ENCODE measurements around the gene FOXA2. TPM values are rescaled to one million over a fixed set of nuclear protein-coding genes. Genes with fewer than 3 reads are reported as not detected.

FOXA2 gene
- polyA plus RNA-seq (ENCODE audit: low read depth in 6 of 6) = not detected

- H3K36me3 Mint-ChIP-seq = peaks cover 4 to 7% of the 10 kb centered on the region in 2 donors
- H3K27ac Mint-ChIP-seq = peak within 1 kb of the TSS in 1 of 6 donors; percentile 73
- no peak for DNase-seq
- no peak for ATAC-seq (ENCODE audit: low read depth in 2 of 2)
- H3K4me3 Mint-ChIP-seq = peak within 1 kb of the TSS in 5 of 8 donors; percentile 24 to 80 (median 55)
- H3K9me3 Mint-ChIP-seq = peaks cover 0 to 8% (median 1%) of the 10 kb centered on the region in 7 donors
- H3K27me3 Mint-ChIP-seq = peaks cover 46 to 81% (median 61%) of the 10 kb centered on the region in 3 donors
- peaks cover 3 to 13% (median 10%) of the 10 kb centered on the region in 3 donors for H3K4me1 Mint-ChIP-seq
These were observed at the start of gene FOXA2 for GRCh38 chr20:22584522-22584921. Gene FOXA2, minus strand, starts transcription at chr20:22584572. Its CDS starts 294 bp downstream, at chr20:22584278.

GRCh38 chr20:22630701-22631100 is 46.3 kb upstream of the FOXA2 start:
- H3K4me3 Mint-ChIP-seq = no peak overlapping the region
- ATAC-seq (ENCODE audit: low read depth in 2 of 2) = no peak
- no peaks in the 10 kb centered on the region for H3K36me3 Mint-ChIP-seq

GRCh38 chr20:22629927-22630326 is 45.6 kb upstream of the FOXA2 start:
- H3K27me3 Mint-ChIP-seq = peaks cover 0 to 16% (median 10%) of the 10 kb centered on the region in 3 donors
- H3K27ac Mint-ChIP-seq = no peak overlapping the region
- H3K4me1 Mint-ChIP-seq = no peaks in the 10 kb centered on the region
- H3K4me3 Mint-ChIP-seq = no peak overlapping the region
- no peaks in the 10 kb centered on the region for H3K36me3 Mint-ChIP-seq
- H3K9me3 Mint-ChIP-seq = peaks cover 0 to 1% (median 0%) of the 10 kb centered on the region in 7 donors
- DNase-seq (no peak), ATAC-seq (ENCODE audit: low read depth in 2 of 2) (no peak)

More at GRCh38 chr20:22630701-22631100, 46.3 kb upstream of the FOXA2 start:
- DNase-seq = no peak
- no peaks in the 10 kb centered on the region for H3K4me1 Mint-ChIP-seq
- H3K27ac Mint-ChIP-seq = no peak overlapping the region
- H3K27me3 Mint-ChIP-seq = peaks cover 0 to 16% (median 10%) of the 10 kb centered on the region in 3 donors
- H3K9me3 Mint-ChIP-seq = no peaks in the 10 kb centered on the region

GRCh38 chr20:22629447-22629846 is 45.1 kb upstream of the FOXA2 start:
- H3K27ac Mint-ChIP-seq = no peak overlapping the region
- ATAC-seq (ENCODE audit: low read depth in 2 of 2) (no peak), DNase-seq (no peak)
- H3K9me3 Mint-ChIP-seq = peaks cover 0 to 1% (median 0%) of the 10 kb centered on the region in 7 donors
- H3K4me3 Mint-ChIP-seq = no peak overlapping the region
- H3K36me3 Mint-ChIP-seq = no peaks in the 10 kb centered on the region
- H3K27me3 Mint-ChIP-seq = peaks cover 0 to 19% (median 10%) of the 10 kb centered on the region in 3 donors
- H3K4me1 Mint-ChIP-seq = no peaks in the 10 kb centered on the region

- Mint-ChIP-seq H3K4me1 (no peaks in the 10 kb centered on the region), H3K27me3 (peaks cover 0 to 12% (median 5%) of the 10 kb centered on the region in 3 donors), H3K36me3 (no peaks in the 10 kb centered on the region), H3K4me3 (no peak overlapping the region), H3K27ac (no peak overlapping the region), H3K9me3 (peaks cover 0 to 1% (median 0%) of the 10 kb centered on the region in 7 donors)
- no peak for DNase-seq
- no peak for ATAC-seq (ENCODE audit: low read depth in 2 of 2)
These were observed 42.1 kb upstream of the FOXA2 start for GRCh38 chr20:22626496-22626895.

GRCh38 chr20:22623211-22623610 is 38.8 kb upstream of the FOXA2 start:
- Mint-ChIP-seq H3K36me3 (no peaks in the 10 kb centered on the region), H3K4me3 (no peak overlapping the region), H3K9me3 (peaks cover 0 to 1% (median 0%) of the 10 kb centered on the region in 7 donors), H3K27me3 (peaks cover 6 to 14% (median 11%) of the 10 kb centered on the region in 3 donors), H3K27ac (peak overlapping the region in 1 of 6 donors; percentile 7), H3K4me1 (no peaks in the 10 kb centered on the region)
- DNase-seq (no peak), ATAC-seq (ENCODE audit: low read depth in 2 of 2) (no peak)

- H3K4me1 Mint-ChIP-seq = no peaks in the 10 kb centered on the region
- H3K27ac Mint-ChIP-seq = no peak overlapping the region
- no peak overlapping the region for H3K4me3 Mint-ChIP-seq
- no peaks in the 10 kb centered on the region for H3K36me3 Mint-ChIP-seq
- H3K9me3 Mint-ChIP-seq = peaks cover 0 to 2% (median 0%) of the 10 kb centered on the region in 7 donors
- no peak for DNase-seq
- ATAC-seq (ENCODE audit: low read depth in 2 of 2) = no peak
- H3K27me3 Mint-ChIP-seq = peaks cover 17 to 30% (median 23%) of the 10 kb centered on the region in 3 donors
These were observed 36.0 kb upstream of the FOXA2 start for GRCh38 chr20:22620342-22620741.

- no peaks in the 10 kb centered on the region for H3K4me1 Mint-ChIP-seq
- H3K4me3 Mint-ChIP-seq = no peak overlapping the region
- H3K9me3 Mint-ChIP-seq = peaks cover 0 to 3% (median 0%) of the 10 kb centered on the region in 7 donors
- no peaks in the 10 kb centered on the region for H3K36me3 Mint-ChIP-seq
- DNase-seq (no peak), ATAC-seq (ENCODE audit: low read depth in 2 of 2) (no peak)
- H3K27me3 Mint-ChIP-seq = peaks cover 17 to 31% (median 23%) of the 10 kb centered on the region in 3 donors
- H3K27ac Mint-ChIP-seq = no peak overlapping the region
These were observed 35.4 kb upstream of the FOXA2 start for GRCh38 chr20:22619806-22620205.

- ATAC-seq (ENCODE audit: low read depth in 2 of 2) (no peak), DNase-seq (no peak)
- peaks cover 0 to 3% (median 0%) of the 10 kb centered on the region in 7 donors for H3K9me3 Mint-ChIP-seq
- H3K27me3 Mint-ChIP-seq = peaks cover 22 to 36% (median 23%) of the 10 kb centered on the region in 3 donors
- H3K36me3 Mint-ChIP-seq = no peaks in the 10 kb centered on the region
- no peak overlapping the region for H3K27ac Mint-ChIP-seq
- no peaks in the 10 kb centered on the region for H3K4me1 Mint-ChIP-seq
- no peak overlapping the region for H3K4me3 Mint-ChIP-seq
These were observed 34.9 kb upstream of the FOXA2 start for GRCh38 chr20:22619272-22619671.

GRCh38 chr20:22617160-22617559 is 32.8 kb upstream of the FOXA2 start:
- DNase-seq (no peak), ATAC-seq (ENCODE audit: low read depth in 2 of 2) (no peak)
- Mint-ChIP-seq H3K4me1 (no peaks in the 10 kb centered on the region), H3K4me3 (no peak overlapping the region), H3K27ac (no peak overlapping the region), H3K27me3 (peaks cover 31 to 52% (median 40%) of the 10 kb centered on the region in 3 donors), H3K36me3 (no peaks in the 10 kb centered on the region), H3K9me3 (peaks cover 0 to 4% (median 0%) of the 10 kb centered on the region in 7 donors)

GRCh38 chr20:22616551-22616950 is 32.2 kb upstream of the FOXA2 start:
- ATAC-seq (ENCODE audit: low read depth in 2 of 2) = no peak
- Mint-ChIP-seq H3K27ac (no peak overlapping the region), H3K9me3 (peaks cover 0 to 4% (median 0%) of the 10 kb centered on the region in 7 donors), H3K36me3 (no peaks in the 10 kb centered on the region), H3K27me3 (peaks cover 31 to 52% (median 40%) of the 10 kb centered on the region in 3 donors), H3K4me1 (no peaks in the 10 kb centered on the region), H3K4me3 (no peak overlapping the region)
- no peak for DNase-seq

GRCh38 chr20:22615425-22615824 is 31.1 kb upstream of the FOXA2 start:
- DNase-seq = no peak
- ATAC-seq (ENCODE audit: low read depth in 2 of 2) = no peak
- Mint-ChIP-seq H3K9me3 (peaks cover 0 to 5% (median 0%) of the 10 kb centered on the region in 7 donors), H3K27me3 (peaks cover 34 to 53% (median 36%) of the 10 kb centered on the region in 3 donors), H3K4me3 (no peak overlapping the region), H3K4me1 (no peaks in the 10 kb centered on the region), H3K36me3 (no peaks in the 10 kb centered on the region), H3K27ac (no peak overlapping the region)

GRCh38 chr20:22611636-22612035 is 27.3 kb upstream of the FOXA2 start:
- peaks cover 0 to 7% (median 0%) of the 10 kb centered on the region in 7 donors for H3K9me3 Mint-ChIP-seq
- peaks cover 27 to 41% (median 28%) of the 10 kb centered on the region in 3 donors for H3K27me3 Mint-ChIP-seq

GRCh38 chr20:22607695-22608094 is 23.3 kb upstream of the FOXA2 start:
- H3K4me3 Mint-ChIP-seq = no peak overlapping the region
- H3K4me1 Mint-ChIP-seq = no peaks in the 10 kb centered on the region
- ATAC-seq (ENCODE audit: low read depth in 2 of 2) (no peak), DNase-seq (no peak)
- peaks cover 0 to 4% (median 0%) of the 10 kb centered on the region in 7 donors for H3K9me3 Mint-ChIP-seq
- H3K36me3 Mint-ChIP-seq = no peaks in the 10 kb centered on the region
- H3K27ac Mint-ChIP-seq = no peak overlapping the region
- H3K27me3 Mint-ChIP-seq = peaks cover 9 to 33% (median 16%) of the 10 kb centered on the region in 3 donors

More at GRCh38 chr20:22611636-22612035, 27.3 kb upstream of the FOXA2 start:
- Mint-ChIP-seq H3K4me1 (no peaks in the 10 kb centered on the region), H3K27ac (no peak overlapping the region), H3K36me3 (no peaks in the 10 kb centered on the region), H3K4me3 (no peak overlapping the region)
- DNase-seq = no peak
- no peak for ATAC-seq (ENCODE audit: low read depth in 2 of 2)

Measured in naive B cell (primary cell).